Stimulated activated CD4-positive, alpha-beta T cell treated with anti-CD3 and anti-CD28 coated beads, Interleukin-1b, Interleukin-23, amount 100 ng/mL, for 1 hour (primary cell): ENCODE results near the gene RAB40C.

ENCODE experiments used
- DNase-seq, 2 donors: peaks; one replicate each; pipeline ENCODE4 v3.0.0-alpha.2; 2020; ENCODE audit warnings: low read depth in 2 of 2

Gene RAB40C

GRCh38 chr16:589658-590187 lies at the start of gene RAB40C:
Gene RAB40C (plus strand): TSS chr16:590066. CDS start chr16:590292, 226 bp downstream.
- peak; percentile 98 to 99 for DNase-seq

DNA sequence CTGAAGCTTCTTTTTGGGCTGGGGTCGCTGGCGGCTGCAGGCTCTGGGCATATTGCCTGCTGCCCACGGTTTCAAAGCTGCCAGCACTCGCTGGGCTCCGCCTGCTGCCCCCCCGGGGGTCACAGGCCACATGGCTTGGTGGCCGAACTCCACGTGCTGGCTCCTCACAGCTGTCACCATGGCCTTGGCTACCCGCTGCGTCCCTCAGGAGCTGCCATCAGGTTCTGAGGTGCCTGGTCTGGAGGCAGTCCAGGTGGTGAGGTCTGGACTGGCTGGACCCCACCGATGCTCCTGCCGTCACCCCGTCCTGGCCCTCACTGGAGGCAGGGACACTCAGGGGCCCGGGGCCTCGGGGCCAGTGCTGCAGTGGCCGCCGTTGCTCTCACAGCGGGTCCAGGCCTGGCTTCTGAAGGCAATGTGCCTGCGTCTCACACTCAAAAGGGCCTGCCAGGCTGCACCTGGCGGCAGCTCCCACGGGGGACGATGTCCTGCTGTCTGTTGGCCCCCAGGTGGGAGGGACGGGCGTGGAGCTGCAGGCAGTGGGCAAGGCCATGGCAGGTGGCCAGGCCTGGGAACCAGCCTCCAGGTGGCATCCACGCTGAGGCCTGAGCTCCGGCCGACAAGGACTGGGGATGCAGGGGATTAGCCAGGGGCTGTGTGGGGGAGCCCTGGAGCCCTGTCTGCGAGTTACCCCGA lies 49.1 kb upstream of the RAB40C start:
- no peak for DNase-seq

DNA sequence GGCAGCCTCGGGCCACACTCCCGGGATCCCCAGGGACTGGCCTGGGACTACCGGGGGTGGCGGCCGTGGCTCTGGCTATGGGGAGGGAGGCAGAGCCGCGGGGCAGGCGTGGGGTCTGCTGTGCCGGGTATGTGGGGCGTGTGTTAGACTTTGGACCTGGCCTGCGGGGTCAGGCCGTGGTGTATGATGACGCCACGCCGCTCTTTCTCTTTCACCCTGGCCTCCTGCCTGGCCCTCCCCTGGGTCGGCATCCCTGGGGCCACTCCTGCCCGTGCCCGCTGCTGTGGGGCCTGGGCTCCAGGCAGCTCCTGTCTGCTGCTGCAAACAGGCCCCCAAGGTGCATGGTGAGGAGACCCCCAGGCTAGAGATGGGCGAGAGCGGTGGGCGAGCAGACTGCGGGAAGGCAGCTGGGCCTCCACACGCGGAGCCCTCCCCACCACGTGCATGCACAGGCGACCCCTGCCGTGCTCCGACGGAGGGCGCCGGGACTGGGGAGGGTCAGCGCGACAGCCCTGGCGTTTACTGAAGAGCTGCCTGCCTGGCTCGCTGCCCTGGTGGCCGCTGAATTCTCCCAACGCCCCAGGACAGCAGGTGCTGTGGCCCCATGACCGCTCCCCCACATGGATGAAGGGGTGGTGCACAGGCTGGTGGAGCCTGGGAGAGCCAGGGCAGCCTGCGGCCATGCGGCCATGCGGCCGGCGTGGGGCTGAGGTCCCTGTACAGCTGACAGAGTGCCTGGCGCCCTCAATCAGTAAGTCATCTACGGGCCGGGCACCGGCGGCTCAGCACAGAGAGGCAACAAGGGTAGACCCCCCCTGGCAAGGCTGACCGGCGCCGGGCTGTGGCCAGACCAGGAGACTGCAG lies 46.3 kb upstream of the RAB40C start:
- no peak for DNase-seq

- no peak for DNase-seq
These were observed 45.3 kb upstream of the RAB40C start for GRCh38 chr16:544517-544916.

GRCh38 chr16:546909-547770 lies 42.7 kb upstream of the RAB40C start:
- DNase-seq = peak in 1 of 2 donors; percentile 16

- DNase-seq = no peak
These were observed 41.3 kb upstream of the RAB40C start for GRCh38 chr16:548586-548985.

DNA sequence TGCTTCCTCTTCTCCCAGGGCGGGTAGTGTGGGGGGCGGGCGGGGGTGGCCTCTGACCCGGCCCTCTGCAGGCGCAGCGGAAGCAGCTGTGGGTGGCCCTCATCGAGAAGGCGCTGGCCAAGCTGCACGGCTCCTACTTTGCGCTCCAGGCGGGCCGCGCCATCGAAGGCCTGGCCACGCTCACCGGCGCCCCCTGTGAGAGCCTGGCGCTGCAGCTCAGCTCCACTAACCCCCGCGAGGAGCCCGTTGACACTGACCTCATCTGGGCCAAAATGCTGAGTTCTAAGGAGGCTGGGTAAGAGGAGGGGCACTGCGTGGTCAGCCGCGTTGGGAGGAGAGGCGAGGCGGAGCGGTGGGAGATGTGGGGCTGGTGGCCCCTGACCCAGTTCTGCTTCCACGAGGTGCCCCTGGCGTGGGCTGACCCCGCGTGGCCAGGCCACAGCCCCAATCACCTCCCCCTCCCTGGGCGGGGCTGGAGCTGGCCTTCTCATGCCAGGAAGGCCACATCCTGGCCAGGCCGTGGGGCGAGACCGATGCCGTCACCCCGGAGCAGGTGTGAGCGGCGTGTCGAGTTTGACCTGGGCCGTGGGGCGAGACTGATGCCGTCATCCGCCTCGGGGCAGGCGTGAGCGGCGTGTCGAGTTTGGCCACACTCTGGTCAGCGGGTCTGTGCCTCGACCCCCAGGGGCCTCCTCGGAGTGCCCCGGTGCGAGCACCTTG lies 40.2 kb upstream of the RAB40C start:
- DNase-seq = no peak

DNA sequence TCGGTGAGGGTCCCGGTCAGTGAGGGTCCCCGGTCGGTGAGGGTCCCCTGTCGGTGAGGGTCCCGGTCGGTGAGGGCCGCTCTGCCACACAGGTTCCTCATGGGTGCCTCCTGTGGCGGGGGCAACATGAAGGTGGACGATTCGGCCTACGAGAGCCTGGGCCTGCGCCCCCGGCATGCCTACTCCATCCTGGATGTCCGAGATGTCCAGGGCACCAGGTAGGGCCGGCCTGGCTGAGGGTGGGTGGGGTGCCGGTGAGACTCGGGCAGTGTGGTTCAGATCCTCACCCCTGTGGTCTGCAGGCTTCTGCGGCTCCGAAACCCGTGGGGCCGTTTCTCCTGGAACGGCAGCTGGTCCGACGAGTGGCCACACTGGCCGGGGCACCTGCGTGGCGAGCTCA lies 38.7 kb upstream of the RAB40C start:
- DNase-seq = no peak

- DNase-seq = no peak
These were observed 37.7 kb upstream of the RAB40C start for GRCh38 chr16:552171-552570.

- no peak for DNase-seq
These were observed 36.1 kb upstream of the RAB40C start for GRCh38 chr16:553601-554296.

DNA sequence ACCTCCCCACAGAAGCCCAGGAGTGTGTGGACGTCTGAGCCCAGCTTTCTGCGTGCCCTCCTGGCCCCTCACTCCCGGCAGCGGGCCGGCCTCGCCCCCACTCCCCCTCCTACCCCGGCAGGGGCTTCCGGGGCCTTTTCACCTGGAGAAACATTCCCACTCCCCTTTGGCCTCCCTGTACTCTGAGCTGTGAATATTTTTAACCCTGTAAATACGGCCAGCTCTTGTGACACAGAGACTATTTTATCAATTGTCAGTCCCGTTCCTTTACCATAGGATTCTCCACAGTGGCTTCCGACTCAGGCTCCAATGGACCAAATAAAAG lies 35.6 kb upstream of the RAB40C start:
- no peak for DNase-seq

DNA sequence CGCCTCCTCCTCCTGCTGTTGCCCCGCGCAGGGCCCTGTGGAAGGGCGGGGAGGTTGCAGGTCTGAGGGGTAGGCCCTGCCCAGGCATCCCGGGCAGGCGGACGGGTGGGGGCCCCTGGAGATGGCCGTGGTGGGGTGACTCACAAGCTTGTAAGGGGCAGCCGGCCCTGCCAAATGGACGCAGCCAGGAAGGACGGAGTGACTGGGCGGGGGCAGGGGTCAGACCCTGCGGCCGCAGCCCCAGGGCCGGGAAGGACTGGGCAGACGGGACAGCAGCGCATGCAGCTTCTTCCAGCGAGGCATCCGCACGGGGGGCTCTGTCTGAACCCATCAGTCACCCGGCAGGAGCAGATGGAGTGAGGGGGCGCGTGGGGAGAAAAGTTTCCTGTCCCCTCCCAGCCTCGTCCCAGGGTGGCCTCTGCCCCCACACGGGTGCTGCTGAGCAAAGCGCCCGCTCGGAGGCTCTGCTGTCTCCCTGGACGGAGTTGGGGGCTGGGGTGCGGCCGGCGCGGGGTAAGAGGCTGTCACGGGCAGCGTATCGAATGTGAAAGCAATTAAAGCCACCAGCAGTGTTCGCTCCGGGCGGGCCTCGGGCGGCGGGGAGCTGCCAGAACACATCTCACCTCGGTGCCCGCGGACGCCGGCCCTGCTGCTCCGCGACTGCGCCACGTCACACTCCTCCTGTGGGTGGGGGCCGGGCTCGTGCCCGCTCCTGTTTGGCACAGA lies 35.1 kb upstream of the RAB40C start:
- DNase-seq = no peak

DNA sequence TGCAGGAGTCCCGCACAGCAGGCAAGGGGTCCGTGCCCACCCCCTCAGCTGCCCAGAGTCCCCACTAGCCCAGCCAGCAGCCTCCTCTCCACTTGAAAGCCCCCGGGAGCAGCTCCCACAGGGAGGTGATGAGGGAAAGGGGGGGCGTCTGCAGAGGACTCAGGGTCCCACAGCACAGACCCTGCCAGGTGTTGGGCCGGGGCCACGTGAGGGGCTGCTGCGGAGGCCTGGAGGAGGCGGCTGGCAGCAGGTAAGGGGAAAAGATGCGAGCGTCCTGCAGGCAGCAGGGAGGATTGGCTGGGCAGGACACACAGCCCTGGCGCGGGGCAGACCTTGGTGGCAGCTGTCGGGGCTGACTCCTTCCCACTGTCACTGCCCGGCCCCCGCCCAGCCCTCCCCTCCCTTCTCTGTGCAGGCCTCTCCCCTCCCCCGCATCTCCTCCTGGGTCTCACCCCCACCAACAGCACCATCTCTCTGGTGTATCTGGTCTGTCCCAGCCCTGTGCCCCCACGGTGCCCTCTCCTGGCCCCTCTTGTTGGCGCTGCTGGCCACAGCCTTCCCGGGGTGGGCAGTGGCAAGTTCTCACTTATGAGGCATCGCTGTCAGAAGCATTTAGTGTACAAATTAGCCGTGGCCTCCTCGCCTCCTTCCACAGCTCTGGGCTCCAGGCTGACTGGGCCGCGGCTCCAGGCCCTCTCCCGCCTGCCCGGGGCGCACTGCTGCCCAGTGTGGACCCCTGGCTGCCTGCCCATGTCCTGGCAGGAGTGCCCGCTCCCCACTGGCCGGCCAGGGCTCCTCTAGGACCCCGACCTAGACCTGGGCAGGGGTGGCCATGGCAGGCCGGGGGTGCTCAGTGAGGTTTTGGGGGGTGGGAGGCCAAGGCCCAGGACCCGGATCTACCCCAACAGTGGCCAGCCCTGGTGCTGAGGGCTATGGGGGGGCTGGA lies 34.1 kb upstream of the RAB40C start:
- no peak for DNase-seq

DNA sequence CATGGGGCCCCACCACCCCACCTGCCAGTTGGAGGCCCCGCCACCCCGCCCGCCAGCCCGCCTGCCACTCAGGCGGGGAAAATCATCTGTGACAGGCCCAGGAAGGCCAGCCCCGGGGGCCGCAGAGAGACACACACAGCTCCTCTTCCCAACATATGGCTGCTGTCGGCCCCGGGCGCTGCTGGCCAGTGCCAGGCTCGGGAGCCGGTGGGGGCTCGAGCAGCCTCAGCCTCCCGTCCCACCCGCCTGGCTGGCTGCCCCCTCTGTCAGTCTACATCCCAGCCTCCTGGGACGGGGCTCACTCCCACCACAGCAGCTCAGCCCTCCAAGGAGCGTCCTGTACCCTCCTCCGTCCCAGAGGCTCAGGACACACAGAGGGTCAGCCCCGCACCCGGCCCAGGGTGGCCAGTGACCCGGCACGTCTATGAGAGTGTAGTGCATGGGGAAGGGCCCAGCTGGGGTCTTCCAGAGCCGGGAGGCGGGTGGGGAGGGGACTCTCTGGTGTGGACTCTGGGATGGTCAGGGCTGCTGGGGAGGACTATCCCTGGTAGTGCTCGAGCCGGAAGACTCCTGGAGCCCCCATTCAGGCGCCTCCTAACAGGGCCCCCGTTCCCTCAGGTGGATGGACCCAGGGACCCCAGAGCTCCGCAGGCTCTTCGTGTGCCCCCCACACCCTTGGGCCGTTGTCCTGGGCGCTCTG lies 33.2 kb upstream of the RAB40C start:
- no peak for DNase-seq

GRCh38 chr16:557463-558297 lies 32.2 kb upstream of the RAB40C start:
- no peak for DNase-seq

DNA sequence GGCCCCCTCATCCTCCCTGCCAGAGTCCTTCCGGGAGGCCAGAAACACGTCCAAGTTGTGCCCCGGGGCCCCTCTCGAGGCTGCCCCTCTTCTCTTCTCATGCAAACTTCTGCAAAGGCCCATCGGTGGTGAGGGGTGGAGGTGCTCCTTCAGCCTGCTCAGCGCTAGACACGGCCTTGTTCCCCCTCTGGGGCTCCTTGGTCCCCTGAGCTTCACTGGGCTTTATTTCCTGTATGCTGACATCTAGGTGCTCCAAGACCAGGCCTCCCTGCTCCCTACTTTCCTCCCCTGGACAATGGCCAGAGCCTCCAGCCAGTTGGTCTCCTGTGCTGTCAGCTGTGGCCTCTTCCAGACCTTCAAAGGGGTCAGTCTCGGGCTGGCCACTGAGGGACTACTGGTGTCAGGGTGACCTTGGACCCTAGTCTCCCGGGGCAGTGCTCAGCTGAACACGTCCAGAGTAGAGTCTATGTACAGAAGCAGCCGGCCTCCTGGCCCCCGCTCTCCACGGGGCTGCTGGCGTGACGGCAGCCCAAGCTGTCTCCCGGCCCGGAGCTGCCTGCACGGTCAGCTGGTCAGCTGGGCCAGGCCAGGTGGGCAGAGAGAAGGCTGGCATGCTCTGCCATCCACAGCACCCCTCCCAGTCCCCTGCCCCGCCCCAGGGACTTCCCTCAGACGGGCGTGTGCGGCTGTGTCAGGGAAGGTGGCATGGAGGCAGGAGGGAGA lies 31.4 kb upstream of the RAB40C start:
- no peak for DNase-seq

- no peak for DNase-seq
These were observed 30.9 kb upstream of the RAB40C start for GRCh38 chr16:559021-559380.
